ENCODE data around the gene HERPUD1.
"Not testable (repeated sequence)": the region's sequence is repeated elsewhere in the genome, so short reads cannot be mapped to it uniquely, and the experiment has no call there.

Gene HERPUD1

GRCh38 chr16:56961851-56962281 is 29.9 kb downstream of the HERPUD1 start, which contains the start of gene CETP:
Gene CETP, plus strand, starts transcription at chr16:56961950. Its CDS starts 30 bp downstream, at chr16:56961980.
- DNase-seq = no peak

- DNase-seq = peak; percentile 81
Measured at GRCh38 chr16:56964243-56965148, 32.6 kb downstream of the HERPUD1 start.

DNA sequence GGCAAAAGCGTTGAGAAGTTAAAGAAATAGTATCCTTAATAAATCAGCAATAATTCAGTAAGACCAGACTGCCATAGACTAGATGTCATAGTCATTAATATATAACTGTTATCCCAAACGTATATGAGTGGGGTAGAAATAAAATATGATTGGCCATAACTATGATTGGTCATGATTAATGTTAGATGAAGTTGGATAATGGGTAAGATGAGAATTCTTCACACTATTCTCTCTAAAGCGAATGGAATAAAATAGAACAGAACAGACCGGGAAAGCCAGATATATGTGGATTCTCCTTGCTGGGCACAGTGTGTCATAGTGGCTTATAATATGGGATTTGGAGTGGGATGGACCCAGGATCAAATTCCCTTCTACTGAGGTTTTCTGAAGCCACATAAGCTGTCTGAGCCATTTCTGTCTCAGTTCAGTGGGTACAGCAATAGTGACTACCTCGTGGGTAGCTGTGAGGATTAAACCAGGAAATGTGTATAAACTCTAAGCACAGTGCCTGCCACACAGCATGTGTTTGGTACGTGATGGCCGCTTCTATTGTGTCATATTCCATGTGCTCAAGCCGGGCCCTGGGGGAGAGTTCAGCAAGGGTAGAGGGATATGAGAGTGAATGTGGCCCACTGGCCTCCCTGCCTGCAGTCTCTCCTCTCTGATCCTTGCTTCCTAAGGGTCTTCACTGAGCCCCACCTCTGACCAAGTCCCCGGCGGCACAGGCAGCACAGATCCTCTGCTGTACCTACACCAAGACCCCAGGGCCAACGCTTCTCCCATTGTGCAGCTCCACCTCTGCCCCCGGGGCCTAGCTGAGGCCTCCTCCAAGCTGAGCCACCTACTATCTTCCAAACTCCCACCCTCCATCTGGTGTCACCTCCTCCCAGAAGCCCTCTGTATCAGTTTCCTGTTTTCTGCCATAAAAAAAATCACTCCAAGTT is 33.5 kb downstream of the HERPUD1 start:
- no peak for DNase-seq

DNA sequence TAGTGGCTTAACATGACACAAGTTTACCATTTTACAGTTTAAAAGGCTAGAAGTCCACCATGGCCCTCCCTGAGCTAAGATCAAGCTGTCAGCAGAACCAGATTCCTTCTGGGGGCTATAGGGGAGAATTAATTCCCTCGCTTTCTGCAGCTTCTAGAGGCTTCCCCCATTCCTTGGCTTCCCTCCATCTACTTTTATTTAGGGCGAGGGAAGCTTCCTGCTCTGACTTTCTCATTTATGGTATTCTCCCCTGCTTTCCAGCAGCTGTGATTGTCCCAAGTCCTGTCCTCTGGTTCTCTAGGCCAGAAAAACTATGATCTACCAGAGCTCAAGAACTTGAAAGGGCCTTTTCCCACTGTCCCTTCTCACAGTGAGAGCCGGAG is 34.1 kb downstream of the HERPUD1 start:
- DNase-seq = no peak

DNA sequence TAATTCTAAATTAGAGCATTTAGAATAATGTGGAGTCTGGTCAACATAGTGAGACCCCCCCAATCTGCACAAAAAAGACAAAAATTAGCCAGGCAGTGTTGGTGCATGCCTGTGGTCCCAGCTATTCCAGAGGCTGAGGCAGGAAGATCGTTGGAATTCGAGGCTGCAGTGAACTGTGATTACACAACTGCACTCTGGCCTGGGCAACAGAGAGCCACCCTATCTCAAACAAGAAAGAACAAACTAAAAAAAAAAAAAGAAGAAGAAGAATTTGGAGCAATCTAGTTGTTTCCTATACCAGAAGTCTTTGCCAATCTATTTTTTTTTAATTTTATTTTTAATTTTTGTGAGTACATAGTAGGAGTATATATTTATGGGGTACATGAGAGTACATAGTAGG is 35.8 kb downstream of the HERPUD1 start:
- DNase-seq = no peak

DNA sequence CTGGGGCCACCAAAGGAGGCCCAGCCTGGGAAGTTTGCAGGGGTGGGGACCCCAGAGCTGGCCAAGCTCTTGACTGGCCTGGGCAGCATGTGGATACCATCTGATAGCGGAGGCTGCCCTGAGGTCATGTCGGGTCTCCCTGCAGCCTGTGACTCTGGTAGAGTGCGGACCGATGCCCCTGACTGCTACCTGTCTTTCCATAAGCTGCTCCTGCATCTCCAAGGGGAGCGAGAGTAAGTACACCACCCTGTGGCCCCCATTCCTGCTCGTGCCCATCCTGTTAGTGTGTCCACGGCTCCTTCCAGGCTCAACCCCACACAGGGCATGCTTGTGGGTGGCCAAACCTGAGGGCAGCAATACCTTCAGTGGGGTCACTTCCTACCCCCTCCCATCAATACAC is 37.8 kb downstream of the HERPUD1 start:
- no peak for DNase-seq

DNA sequence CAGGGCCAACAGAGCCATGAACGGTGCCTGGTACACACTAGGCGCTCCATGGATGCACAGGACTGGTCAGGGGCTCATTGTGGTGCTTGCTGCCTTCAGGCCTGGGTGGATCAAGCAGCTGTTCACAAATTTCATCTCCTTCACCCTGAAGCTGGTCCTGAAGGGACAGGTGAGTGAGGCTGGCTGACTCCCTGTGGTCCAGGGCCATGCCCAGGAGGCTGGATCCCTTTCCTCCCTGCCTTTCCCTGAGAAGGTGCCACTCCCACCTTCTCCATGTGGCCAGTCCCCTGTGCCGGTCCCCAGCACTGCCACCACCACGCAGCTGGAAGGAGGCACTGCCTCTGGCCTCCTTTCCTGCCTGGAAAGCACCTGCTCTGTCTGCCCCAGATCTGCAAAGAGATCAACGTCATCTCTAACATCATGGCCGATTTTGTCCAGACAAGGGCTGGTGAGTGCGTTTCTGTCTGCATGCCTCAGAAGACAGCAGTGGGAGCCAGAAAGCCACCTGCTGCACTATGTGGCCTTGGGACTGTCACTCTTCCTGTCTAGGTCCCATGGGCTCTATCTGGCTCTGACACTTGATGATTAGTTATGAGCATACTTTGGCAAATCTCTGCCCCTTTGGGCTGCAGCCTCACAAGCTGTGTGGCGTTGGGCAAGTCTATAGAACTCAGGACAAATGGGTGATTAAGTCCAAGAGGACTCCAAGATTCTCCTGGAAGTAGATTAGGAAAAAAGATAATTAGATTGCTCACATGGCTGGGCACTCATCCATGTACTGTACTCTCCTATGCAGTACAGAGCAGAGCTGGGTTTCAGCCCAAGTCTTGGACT is 39.2 kb downstream of the HERPUD1 start:
- no peak for DNase-seq

GRCh38 chr16:56971768-56972043 is 39.8 kb downstream of the HERPUD1 start:
- no peak for DNase-seq

DNA sequence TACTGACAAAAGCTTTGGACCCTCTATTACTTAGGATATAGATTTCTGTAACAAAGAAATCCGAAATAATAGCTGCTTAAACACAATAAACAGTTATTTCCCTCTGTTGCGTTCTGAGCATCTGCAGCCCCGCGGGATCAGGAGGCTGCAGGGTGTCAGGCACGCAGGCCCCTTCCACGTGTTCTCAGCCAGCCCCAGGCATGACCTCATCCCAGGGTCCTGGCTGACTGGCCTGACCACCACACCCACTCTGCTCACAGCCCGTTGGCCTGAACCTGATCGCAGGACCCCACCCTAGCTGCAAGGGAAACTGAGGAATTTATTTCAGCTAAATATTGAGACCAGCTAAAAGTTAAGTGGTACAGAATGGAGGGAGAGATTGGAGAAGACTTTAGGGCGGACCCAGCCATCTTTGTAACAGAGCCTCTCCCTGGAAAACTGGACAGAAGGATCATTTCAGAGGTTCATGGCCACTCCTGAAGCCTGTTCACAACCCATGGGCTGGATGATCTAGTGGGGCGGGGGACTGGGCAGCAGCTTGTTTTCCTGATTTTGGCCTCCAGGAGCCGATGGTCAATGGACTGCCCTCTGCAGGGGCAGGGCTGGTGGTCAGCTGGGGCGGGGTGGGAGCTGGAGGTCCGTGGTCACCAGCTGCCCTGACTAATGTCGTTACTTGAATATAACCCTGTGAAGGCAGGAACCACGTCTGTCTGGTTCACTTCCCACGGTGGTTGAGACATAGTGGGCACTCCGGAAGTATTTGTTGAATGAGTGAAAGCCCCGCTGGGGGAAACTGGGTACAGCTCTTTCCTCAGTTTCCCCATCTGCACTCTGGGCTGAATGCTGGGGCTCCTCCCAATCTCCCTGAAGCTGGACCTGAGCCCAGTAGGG is 40.7 kb downstream of the HERPUD1 start:
- DNase-seq = no peak

DNA sequence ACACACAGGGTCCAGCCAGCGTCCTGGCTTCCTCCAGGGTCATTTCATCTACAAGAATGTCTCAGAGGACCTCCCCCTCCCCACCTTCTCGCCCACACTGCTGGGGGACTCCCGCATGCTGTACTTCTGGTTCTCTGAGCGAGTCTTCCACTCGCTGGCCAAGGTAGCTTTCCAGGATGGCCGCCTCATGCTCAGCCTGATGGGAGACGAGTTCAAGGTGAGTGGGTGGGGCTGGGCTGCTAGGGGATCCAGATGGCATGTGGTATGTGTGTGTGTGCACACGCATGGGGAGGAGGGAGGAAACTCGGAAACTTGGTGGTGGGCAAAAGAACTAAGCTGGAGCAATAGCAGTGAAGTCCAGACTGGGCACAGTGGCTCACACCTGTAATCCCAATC is 41.4 kb downstream of the HERPUD1 start:
- DNase-seq = no peak

DNA sequence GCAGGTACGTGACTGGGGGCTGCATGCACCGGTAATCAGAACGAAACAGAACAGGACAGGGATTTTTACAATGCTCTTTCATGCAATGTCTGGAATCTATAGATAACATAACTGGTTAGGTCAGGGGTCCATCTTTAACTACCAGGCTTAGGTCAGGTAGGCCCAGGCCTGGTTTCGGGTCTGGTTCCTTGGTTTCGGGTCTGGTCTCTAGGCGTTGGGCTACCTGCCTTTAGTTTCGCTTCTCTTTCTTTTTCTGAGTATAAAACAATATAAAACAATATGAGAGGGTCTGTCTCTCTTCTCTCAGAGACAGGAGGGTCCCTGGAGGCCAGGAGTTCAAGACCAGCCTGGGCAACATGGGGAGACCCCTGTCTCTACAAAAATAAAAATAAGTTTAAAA is 42.0 kb downstream of the HERPUD1 start:
- DNase-seq = not testable (repeated sequence)

DNA sequence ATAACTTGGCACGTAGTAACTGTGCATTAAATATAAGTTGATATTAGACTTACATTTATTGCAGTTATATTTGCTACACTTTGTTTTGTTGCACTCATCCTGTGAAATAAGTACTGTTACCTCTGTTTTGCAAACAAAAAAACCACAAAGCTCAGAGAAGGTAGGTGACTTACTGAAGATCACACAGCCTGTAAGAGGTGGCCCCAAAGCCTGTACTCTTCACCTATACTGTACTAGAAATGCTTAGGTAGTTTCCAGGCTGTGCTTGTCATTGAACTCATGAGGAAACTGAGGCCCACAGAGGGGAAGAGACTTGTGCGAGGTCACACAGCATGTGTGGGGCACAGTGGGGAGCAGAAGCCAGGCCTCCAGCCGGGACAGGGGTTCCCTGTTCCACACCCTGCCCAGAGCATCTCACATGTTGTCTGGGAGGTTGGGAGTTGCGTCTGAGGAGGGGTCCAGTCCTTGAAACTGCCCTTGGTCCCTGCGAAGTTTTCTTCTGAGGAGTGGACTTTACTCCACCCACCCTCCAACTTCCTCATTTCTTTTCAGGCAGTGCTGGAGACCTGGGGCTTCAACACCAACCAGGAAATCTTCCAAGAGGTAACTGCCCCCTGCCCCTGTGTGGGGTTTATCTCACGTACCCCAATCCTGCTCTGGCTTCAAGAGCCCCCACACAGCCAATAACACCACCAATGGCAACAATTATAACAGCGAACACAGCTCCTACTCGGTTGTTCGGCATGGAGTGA is 42.8 kb downstream of the HERPUD1 start:
- DNase-seq = no peak

DNA sequence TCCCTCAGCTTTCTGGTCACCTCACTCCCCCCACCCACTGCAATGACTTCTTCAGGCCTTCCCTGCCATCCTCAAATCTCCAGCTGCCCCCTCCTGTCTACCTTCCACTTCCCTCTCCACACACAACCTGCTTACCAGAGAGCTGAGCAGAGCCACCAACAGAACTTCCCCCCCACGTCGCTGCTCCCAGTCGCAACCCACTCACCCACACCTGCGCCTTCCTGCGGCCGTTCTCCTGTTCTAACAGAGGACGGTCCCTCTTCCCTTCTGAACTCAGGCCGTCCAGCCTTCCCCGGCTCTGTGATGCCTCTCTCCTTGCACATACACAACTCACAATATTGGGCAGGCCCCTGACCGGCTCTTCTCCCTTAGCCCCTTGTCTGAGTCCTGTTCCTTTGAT is 43.8 kb downstream of the HERPUD1 start:
- no peak for DNase-seq

DNA sequence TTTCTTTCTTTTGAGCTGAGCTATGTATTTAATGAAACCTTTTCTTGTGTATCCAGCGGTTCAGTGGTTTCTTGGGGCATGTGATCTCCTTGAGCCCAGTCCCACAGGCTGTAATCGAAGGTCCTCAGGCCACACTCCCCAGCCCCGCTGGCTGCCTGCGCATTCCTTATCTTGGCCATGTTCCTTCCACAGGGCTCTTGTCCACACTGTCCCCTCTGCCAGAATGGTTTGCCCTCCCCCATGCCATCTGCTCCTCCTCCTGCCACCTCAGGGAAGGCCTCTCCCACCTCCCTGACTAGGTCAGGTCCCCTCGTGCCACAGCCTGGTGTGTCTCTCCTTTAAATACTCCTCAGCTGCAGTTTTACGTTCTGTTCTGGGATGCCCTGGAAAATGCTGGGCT is 45.3 kb downstream of the HERPUD1 start:
- DNase-seq = no peak

- DNase-seq = no peak
Measured at GRCh38 chr16:56977823-56978430, 46.0 kb downstream of the HERPUD1 start.

GRCh38 chr16:56980201-56980535 is 48.2 kb downstream of the HERPUD1 start:
- no peak for DNase-seq

DNA sequence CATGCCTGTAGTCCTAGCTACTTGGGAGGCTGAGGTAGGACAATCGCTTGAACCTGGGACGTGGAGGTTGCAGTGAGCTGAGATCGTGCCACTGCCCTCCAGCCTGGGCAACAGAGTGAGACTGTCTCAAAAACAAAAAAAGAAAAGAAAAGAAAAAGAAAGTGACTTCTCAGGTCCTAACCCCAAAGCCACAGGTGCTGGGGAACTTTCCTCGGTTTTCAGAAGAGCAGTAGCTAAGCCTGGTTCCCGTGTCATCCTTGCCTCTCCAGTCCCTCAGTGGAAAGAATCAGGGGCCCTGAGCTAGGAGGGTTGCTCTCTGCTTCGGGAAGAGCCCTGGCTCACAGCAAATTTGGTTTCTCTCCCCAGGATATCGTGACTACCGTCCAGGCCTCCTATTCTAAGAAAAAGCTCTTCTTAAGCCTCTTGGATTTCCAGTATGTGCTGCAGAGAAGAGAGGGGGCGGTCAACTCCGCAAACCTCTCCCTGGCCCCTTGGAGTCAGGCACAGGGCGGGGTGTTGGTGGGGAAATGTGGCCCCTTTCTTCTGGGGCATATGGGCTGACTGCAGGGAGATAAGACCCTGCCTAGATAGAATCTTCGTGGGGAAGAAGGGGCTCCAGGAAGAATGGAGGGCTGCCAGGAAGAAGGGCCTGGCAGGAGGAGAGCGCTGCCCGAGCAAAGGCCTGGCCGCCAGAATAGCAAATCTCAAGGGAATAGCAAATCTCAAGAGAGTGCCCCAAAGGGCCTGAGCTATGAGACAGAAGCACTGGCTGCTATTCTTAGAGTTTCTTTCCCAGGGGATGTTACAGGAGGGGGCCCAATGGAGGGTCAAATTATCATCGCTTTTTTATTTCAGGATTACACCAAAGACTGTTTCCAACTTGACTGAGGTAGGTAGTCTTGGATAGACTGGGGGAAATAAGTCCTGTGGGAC is 49.1 kb downstream of the HERPUD1 start:
- no peak for DNase-seq

GRCh38 chr16:56981729-56982271 is 49.9 kb downstream of the HERPUD1 start:
- no peak for DNase-seq

DNA sequence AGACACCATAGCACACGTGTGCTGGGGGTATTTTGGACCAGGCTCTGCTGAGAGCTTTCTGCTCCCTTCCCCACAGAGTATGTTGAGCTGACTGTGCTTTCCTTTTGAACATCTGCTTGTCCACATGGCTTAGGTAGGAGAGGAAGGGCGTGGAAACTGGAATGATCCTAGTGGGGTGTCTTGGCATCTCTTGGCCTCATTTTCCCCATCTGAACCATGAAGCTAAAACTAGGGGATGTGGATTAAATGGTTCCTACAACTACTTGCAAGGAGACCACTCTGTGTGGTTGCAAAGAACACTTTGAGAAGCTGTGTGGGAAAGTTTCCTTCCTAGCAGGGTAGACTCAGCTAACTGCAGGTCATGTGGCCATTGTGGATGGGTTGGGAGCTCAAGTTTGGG is 50.8 kb downstream of the HERPUD1 start:
- DNase-seq = no peak

Data from right hindlimb (tissue), 1 donor.